ENCODE results near the gene MBNL2.

MBNL2 gene

GRCh38 chr13:97386801-97387484 is 164.8 kb downstream of the MBNL2 start:
- peak; percentile 77 to 86 (median 85) for DNase-seq

GRCh38 chr13:97387485-97387839 is 165.3 kb downstream of the MBNL2 start:
- peak; percentile 75 to 90 (median 82) for DNase-seq

- DNase-seq: peak in 3 of 4 experiments; percentile 70 to 75 (median 73)
Measured at GRCh38 chr13:97387890-97388289, 165.8 kb downstream of the MBNL2 start.

GRCh38 chr13:97388373-97388772 is 166.2 kb downstream of the MBNL2 start:
- peak; percentile 20 to 62 (median 53) for DNase-seq

- DNase-seq: peak in 2 of 4 experiments; percentile 42 to 53
Measured at GRCh38 chr13:97390941-97391600, 168.9 kb downstream of the MBNL2 start.

GRCh38 chr13:97392020-97392419 is 169.9 kb downstream of the MBNL2 start:
- DNase-seq: no peak

GRCh38 chr13:97394542-97394941 is 172.4 kb downstream of the MBNL2 start:
- no peak for DNase-seq

GRCh38 chr13:97395447-97396136 is 173.5 kb downstream of the MBNL2 start:
- DNase-seq: peak in 1 of 4 experiments; percentile 27

- no peak for DNase-seq
Measured at GRCh38 chr13:97397267-97397666, 175.1 kb downstream of the MBNL2 start.

GRCh38 chr13:97401421-97401820 is 179.3 kb downstream of the MBNL2 start:
- DNase-seq: no peak

- DNase-seq: no peak
Measured at GRCh38 chr13:97403893-97404750, 182.0 kb downstream of the MBNL2 start.

GRCh38 chr13:97407540-97407939 is 185.4 kb downstream of the MBNL2 start:
- no peak for DNase-seq

- DNase-seq: no peak
Measured at GRCh38 chr13:97408938-97409337, 186.8 kb downstream of the MBNL2 start.

GRCh38 chr13:97411984-97412383 is 189.9 kb downstream of the MBNL2 start:
- DNase-seq: peak in 3 of 4 experiments; percentile 13 to 35 (median 31)

- DNase-seq: no peak
Measured at GRCh38 chr13:97413694-97414093, 191.6 kb downstream of the MBNL2 start.

- DNase-seq: no peak
Measured at GRCh38 chr13:97414392-97414791, 192.3 kb downstream of the MBNL2 start.

GRCh38 chr13:97417698-97418097 is 195.6 kb downstream of the MBNL2 start:
- DNase-seq: no peak

- peak in 2 of 4 experiments; percentile 13 to 20 for DNase-seq
Measured at GRCh38 chr13:97422118-97423054, 200.3 kb downstream of the MBNL2 start.

GRCh38 chr13:97423300-97424045 is 201.3 kb downstream of the MBNL2 start:
- no peak for DNase-seq

GRCh38 chr13:97425590-97425989 is 203.5 kb downstream of the MBNL2 start:
- no peak for DNase-seq

GRCh38 chr13:97426695-97427094 is 204.6 kb downstream of the MBNL2 start:
- DNase-seq: no peak
